Measurements from ENCODE around the gene KRTAP5-9. TPM values are rescaled to one million over a fixed set of nuclear protein-coding genes. Genes with fewer than 3 reads are reported as not detected.

KRTAP5-9 gene
- total RNA-seq, 1 experiment from 2014 or later = not detected

- peaks cover 13% of the 10 kb centered on the region for H3K36me3 ChIP-seq (ENCODE audit: insufficient read depth, low read length, poor library complexity, severe bottlenecking)
- H3K27me3 ChIP-seq (replicated peaks; ENCODE audit: insufficient read depth, low read depth, low read length, poor library complexity) = no peaks in the 10 kb centered on the region
- H3K4me3 ChIP-seq (ENCODE audit: low read depth, low read length, poor library complexity, severe bottlenecking) = no peak overlapping the region
- BruUV-seq (replicated peaks) = no TSS peak
- H3K9me3 ChIP-seq (ENCODE audit: low read depth, low read length, poor library complexity, severe bottlenecking) = no peaks in the 10 kb centered on the region
- ChIA-PET CTCF (no interaction called here), POLR2A (ENCODE audit: low non-redundant PET) (no interaction called here)
- intact Hi-C loops (cut with micrococcal nuclease; ENCODE audit: unreplicated experiment) = no loop called here
- TF ChIP-seq CTCF (conservative IDR thresholded peaks at IDR 0.05; ENCODE audit: low read depth, low read length) = no peak
- H3K4me1 ChIP-seq (ENCODE audit: insufficient read depth, low read length, poor library complexity, severe bottlenecking) = peaks cover 17% of the 10 kb centered on the region
- H3K27ac ChIP-seq (ENCODE audit: low read depth, low read length, poor library complexity, severe bottlenecking) = no peak overlapping the region
- DNase-seq (ENCODE audit: low spot score) = no peak
Measured at GRCh38 chr11:71500601-71501021, 47.6 kb upstream of the KRTAP5-9 start.

GRCh38 chr11:71501071-71501985, 46.9 kb upstream of the KRTAP5-9 start:
- ChIA-PET CTCF (no interaction called here), POLR2A (ENCODE audit: low non-redundant PET) (no interaction called here)
- H3K27ac ChIP-seq (ENCODE audit: low read depth, low read length, poor library complexity, severe bottlenecking) = no peak overlapping the region
- H3K27me3 ChIP-seq (replicated peaks; ENCODE audit: insufficient read depth, low read depth, low read length, poor library complexity) = no peaks in the 10 kb centered on the region
- no peak overlapping the region for H3K4me3 ChIP-seq (ENCODE audit: low read depth, low read length, poor library complexity, severe bottlenecking)
- DNase-seq (ENCODE audit: low spot score) = no peak
- H3K9me3 ChIP-seq (ENCODE audit: low read depth, low read length, poor library complexity, severe bottlenecking) = no peaks in the 10 kb centered on the region
- no TSS peak for BruUV-seq (replicated peaks)
- H3K4me1 ChIP-seq (ENCODE audit: insufficient read depth, low read length, poor library complexity, severe bottlenecking) = peaks cover 17% of the 10 kb centered on the region
- intact Hi-C loops (cut with micrococcal nuclease; ENCODE audit: unreplicated experiment) = no loop called here
- peaks cover 13% of the 10 kb centered on the region for H3K36me3 ChIP-seq (ENCODE audit: insufficient read depth, low read length, poor library complexity, severe bottlenecking)
- no peak for TF ChIP-seq EZH2 (IDR thresholded peaks at IDR 0.05; ENCODE audit: borderline replicate concordance, low read depth, low read length, poor library complexity, severe bottlenecking)
- no peak for TF ChIP-seq CTCF (conservative IDR thresholded peaks at IDR 0.05; ENCODE audit: low read depth, low read length)

DNA sequence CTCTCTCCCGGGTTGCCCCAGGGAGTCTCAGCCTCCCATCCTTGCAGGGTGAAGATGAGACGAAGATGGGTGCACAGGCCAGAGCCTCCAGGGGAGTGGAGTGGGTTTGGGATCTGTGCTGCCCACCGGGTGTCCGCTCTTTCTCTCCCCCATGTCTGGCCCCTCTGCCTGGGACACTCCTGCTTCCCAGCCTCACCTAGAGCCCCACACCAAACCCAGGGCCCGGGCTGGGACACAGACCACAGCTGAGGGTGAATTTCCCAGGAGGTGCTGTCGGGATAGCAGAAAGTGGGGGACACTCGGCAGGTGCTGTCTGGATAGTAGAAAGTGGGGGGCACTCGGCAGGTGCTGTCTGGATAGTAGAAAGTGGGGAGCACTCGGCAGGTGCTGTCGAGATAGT, 46.2 kb upstream of the KRTAP5-9 start:
- Histone ChIP-seq H3K9me3 (ENCODE audit: low read depth, low read length, poor library complexity, severe bottlenecking) (no peaks in the 10 kb centered on the region), H3K36me3 (ENCODE audit: insufficient read depth, low read length, poor library complexity, severe bottlenecking) (peaks cover 13% of the 10 kb centered on the region), H3K27me3 (replicated peaks; ENCODE audit: insufficient read depth, low read depth, low read length, poor library complexity) (no peaks in the 10 kb centered on the region), H3K4me3 (ENCODE audit: low read depth, low read length, poor library complexity, severe bottlenecking) (no peak overlapping the region), H3K4me1 (ENCODE audit: insufficient read depth, low read length, poor library complexity, severe bottlenecking) (peaks cover 17% of the 10 kb centered on the region), H3K27ac (ENCODE audit: low read depth, low read length, poor library complexity, severe bottlenecking) (no peak overlapping the region)
- DNase-seq (ENCODE audit: low spot score) = no peak
- CTCF ChIA-PET = no interaction called here
- BruUV-seq (replicated peaks) = no TSS peak
- TF ChIP-seq CTCF (conservative IDR thresholded peaks at IDR 0.05; ENCODE audit: low read depth, low read length) (no peak), EZH2 (IDR thresholded peaks at IDR 0.05; ENCODE audit: borderline replicate concordance, low read depth, low read length, poor library complexity, severe bottlenecking) (no peak)
- POLR2A ChIA-PET (ENCODE audit: low non-redundant PET) = no interaction called here
- intact Hi-C loops (cut with micrococcal nuclease; ENCODE audit: unreplicated experiment) = no loop called here

All from A673 (cell line).